Tibial nerve (tissue), 3 donors: ENCODE data around the gene TOR3A.

Experiments
- CTCF ChIP-seq, 5 experiments: fragments of 200-600 bp in 3 of 5; fragments of 450-650 bp in 2 of 5; sonication (generic) in 3 of 5; IDR thresholded peaks; one replicate each; pipeline ENCODE4 v1.5.1; 2016 to 2019; ENCODE audit warnings: antibody characterized with exemption in 5 of 5, mild to moderate bottlenecking in 3 of 5, moderate library complexity in 2 of 5
- POLR2A ChIP-seq, 2 donors: fragments of 450-650 bp; IDR thresholded peaks; one replicate each; pipeline ENCODE4 v1.6.1; 2017; ENCODE audit warnings: antibody characterized with exemption in 2 of 2, mild to moderate bottlenecking in 2 of 2, moderate library complexity in 2 of 2

DNA sequence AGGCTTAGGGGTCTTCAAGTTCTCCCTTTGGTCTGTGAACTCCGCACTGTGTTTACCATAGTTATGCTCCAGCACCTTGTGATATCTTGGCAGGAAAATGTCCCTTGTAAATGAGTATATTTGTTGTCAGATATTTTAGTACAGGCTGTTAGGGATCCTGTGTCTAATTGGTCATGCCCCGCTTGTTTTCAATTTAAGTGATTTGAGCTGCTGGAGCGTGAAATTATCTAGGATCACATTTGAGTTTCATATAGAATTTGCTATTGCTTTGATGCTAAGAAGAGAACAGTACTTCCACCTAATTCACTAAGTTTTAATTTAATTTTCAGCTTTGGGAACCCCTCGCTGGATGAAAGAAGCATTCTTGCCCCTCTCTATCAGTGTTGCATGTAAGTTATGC lies 15.4 kb upstream of the TOR3A start:
- TF ChIP-seq CTCF (IDR thresholded peaks at IDR 0.05), result no peak
- TF ChIP-seq POLR2A (IDR thresholded peaks at IDR 0.05), result no peak
